Psoas muscle (tissue), 8 donors: ENCODE measurements around the gene FCMR. TPM values are rescaled to one million over a fixed set of nuclear protein-coding genes. Genes with fewer than 3 reads are reported as not detected.
"Not testable (repeated sequence)": the region's sequence is repeated elsewhere in the genome, so short reads cannot be mapped to it uniquely, and the experiment has no call there.

Experiments used
- ATAC-seq, 4 donors: fragments of 200-7000 bp; cut with Tn5 transposase; one replicate each; pipeline ENCODE4 v1.9.1; 2020; ENCODE audit warnings: moderate library complexity in 3 of 4, mild to moderate bottlenecking in 2 of 4
- DNase-seq, 2 donors: peaks; one replicate each; pipeline ENCODE4 v3.0.0-alpha.2; 2020
- H3K27ac ChIP-seq: fragments of 200-600 bp; one replicate; pipeline ENCODE4 v1.8.0; 2022
- H3K27me3 ChIP-seq, 3 donors: fragments of 200-600 bp in 1 of 3; one replicate each; pipeline versions ENCODE4 v1.6.1 to v1.8.0; 2013 to 2022; ENCODE audit warnings: low read length in 2 of 3, mild to moderate bottlenecking in 2 of 3, moderate library complexity in 1 of 3; ENCODE audit not compliant: insufficient read depth in 3 of 3
- H3K36me3 ChIP-seq, 2 donors: fragments of 200-600 bp in 1 of 2; one replicate each; pipeline versions ENCODE4 v1.6.1 to v1.8.0; 2013 to 2022; ENCODE audit warnings: low read depth in 1 of 2, mild to moderate bottlenecking in 1 of 2, moderate library complexity in 1 of 2; ENCODE audit not compliant: insufficient read depth in 1 of 2
- H3K4me1 ChIP-seq: fragments of 200-600 bp; one replicate; pipeline ENCODE4 v1.8.0; 2022
- H3K4me3 ChIP-seq: fragments of 200-600 bp; one replicate; pipeline ENCODE4 v1.8.0; 2022; ENCODE audit warnings: mild to moderate bottlenecking
- H3K9me3 ChIP-seq: fragments of 200-600 bp; one replicate; pipeline ENCODE4 v1.8.0; 2022
- CTCF ChIP-seq: fragments of 200-600 bp; IDR thresholded peaks from one replicate; pipeline ENCODE4 v1.8.0; 2022; ENCODE audit warnings: antibody characterized with exemption
- WGBS, 3 donors: extraction: QIAGEN DNeasy Blood & Tissue Kit; methylation state at CpG; one replicate each; pipeline versions ENCODE4 v1.1.6 to v1.1.7; 2013; 5-methylcytosine and 5-hydroxymethylcytosine counted together
- intact Hi-C, 2 donors: fragments of 100-400 bp; cut with DNase I; formaldehyde crosslinking; loops; one replicate each; pipeline versions ENCODE4 v1.11.0 to v1.14.2; 2022
- polyA plus RNA-seq, 3 donors: library from polyadenylated mRNA; stranded (reverse); fragments of 200-250 nt; gene quantifications; one replicate each; pipeline ENCODE4 v1.2.3, GENCODE V29; 2013
- total RNA-seq, 4 donors: library from RNA; stranded (reverse); fragmentation: NEBNext Ultra II Directional in 2 of 4; extraction: Animal tissue kit (Norgen Biotek cat#: 25700) in 2 of 4; gene quantifications; one replicate each; pipeline versions ENCODE4 v1.2.1 to v1.2.4, GENCODE V29; 2021 to 2023
- donor health status: healthy with polysubstance abuse.
- donor health status: DM: no; HTN: no; CAD: no; lungs with moderate emphysema.
- donor health status: Bipolar disorder and iron deficiency.
- donor health status: healthy.
- donor health status: DM: yes; HTN: yes; CAD: no.
- donor health status: DM: no; HTN: no; CAD: no.
- donor health status: DM: no; HTN: no; CAD: no.
- donor health status: DM: yes; HTN: yes; CAD: no.

FCMR gene
- total and polyA plus RNA-seq, 7 donors: 1.0 to 29.5 (median 4.4) TPM

- ATAC-seq (no peak), DNase-seq (no peak)
- H3K4me3 ChIP-seq: no peak overlapping the region
- WGBS, 3 donors: 75 to 76% (median 76%) methylated on average over 3 of the region's 3 CpGs
- intact Hi-C loops: no loop called here
- H3K9me3 ChIP-seq: peaks cover 3% of the 10 kb centered on the region
- H3K27me3 ChIP-seq: no peaks in the 10 kb centered on the region
- no peak overlapping the region for H3K27ac ChIP-seq
- H3K36me3 ChIP-seq: no peaks in the 10 kb centered on the region
- no peaks in the 10 kb centered on the region for H3K4me1 ChIP-seq
- no peak for TF ChIP-seq CTCF
Measured at GRCh38 chr1:206854401-206855129, 67.2 kb downstream of the FCMR start.

- DNase-seq, H3K4me1 ChIP-seq, H3K9me3 ChIP-seq, H3K27me3 ChIP-seq, ATAC-seq, intact Hi-C loops, H3K4me3 ChIP-seq, H3K27ac ChIP-seq, H3K36me3 ChIP-seq: not testable (repeated sequence)
Measured at GRCh38 chr1:206853696-206854095, 68.0 kb downstream of the FCMR start.

Other genes with a start within 250 kb of the FCMR start
- gene MAPKAPK2, start 237.0 kb downstream of the FCMR start, total RNA-seq: 100 to 1,000 TPM in 3 of 4 donors, 10 to 100 TPM in 1; 89.4 to 198 (median 167) TPM
- gene MAPKAPK2, start 237.0 kb downstream of the FCMR start, polyA plus RNA-seq: 100 to 1,000 TPM; 108 to 191 (median 112) TPM
- not detected for gene IL19, start 151.2 kb downstream of the FCMR start, total RNA-seq
- gene IL19, start 151.2 kb downstream of the FCMR start, polyA plus RNA-seq: not detected
- under 1 TPM in 3 of 4 donors, not detected in 1; 0.32 to 0.44 (median 0.44) TPM for gene IL10, start 149.4 kb downstream of the FCMR start, total RNA-seq
- gene IL10, start 149.4 kb downstream of the FCMR start, polyA plus RNA-seq: under 1 TPM; 0.20 to 0.82 (median 0.22) TPM
- gene IL20, start 56.3 kb downstream of the FCMR start, total RNA-seq: 1 to 10 TPM in 1 of 4 donors, not detected in 3; 1.2 TPM
- not detected for gene IL20, start 56.3 kb downstream of the FCMR start, polyA plus RNA-seq
- gene IL24, start 24.5 kb downstream of the FCMR start, total RNA-seq: 10 to 100 TPM in 1 of 4 donors, under 1 TPM in 1, not detected in 2; 0.23 to 20.3 TPM
- 1 to 10 TPM in 1 of 3 donors, under 1 TPM in 2; 0.05 to 1.7 (median 0.20) TPM for gene IL24, start 24.5 kb downstream of the FCMR start, polyA plus RNA-seq
- gene PIGR, start 24.5 kb upstream of the FCMR start, total RNA-seq: under 1 TPM; 0.42 to 0.50 (median 0.49) TPM
- gene PIGR, start 24.5 kb upstream of the FCMR start, polyA plus RNA-seq: under 1 TPM; 0.06 to 0.64 (median 0.16) TPM
- not detected for gene FCAMR, start 48.5 kb upstream of the FCMR start, total RNA-seq
- gene FCAMR, start 48.5 kb upstream of the FCMR start, polyA plus RNA-seq: not detected
- gene C1orf116, start 110.8 kb upstream of the FCMR start, total RNA-seq: 1 to 10 TPM in 1 of 4 donors, under 1 TPM in 3; 0.12 to 1.4 (median 0.35) TPM
- gene C1orf116, start 110.8 kb upstream of the FCMR start, polyA plus RNA-seq: under 1 TPM; 0.14 to 0.49 (median 0.35) TPM
- 1 to 10 TPM; 3.9 to 7.0 (median 6.0) TPM for gene YOD1, start 129.3 kb upstream of the FCMR start, total RNA-seq
- gene YOD1, start 129.3 kb upstream of the FCMR start, polyA plus RNA-seq: 1 to 10 TPM; 4.4 to 5.6 (median 5.4) TPM
- gene PFKFB2, start 131.3 kb upstream of the FCMR start, total RNA-seq: 100 to 1,000 TPM in 1 of 4 donors, 10 to 100 TPM in 3; 36.0 to 149 (median 46.4) TPM
- 10 to 100 TPM in 2 of 3 donors, 1 to 10 TPM in 1; 3.9 to 32.9 (median 15.4) TPM for gene PFKFB2, start 131.3 kb upstream of the FCMR start, polyA plus RNA-seq
- under 1 TPM in 3 of 4 donors, not detected in 1; 0.25 to 0.48 (median 0.27) TPM for gene C4BPB, start 166.9 kb upstream of the FCMR start, total RNA-seq
- gene C4BPB, start 166.9 kb upstream of the FCMR start, polyA plus RNA-seq: under 1 TPM in 2 of 3 donors, not detected in 1; 0.08 to 0.12 TPM
- gene C4BPA, start 182.3 kb upstream of the FCMR start, total RNA-seq: under 1 TPM in 1 of 4 donors, not detected in 3; 0.15 TPM
- not detected for gene C4BPA, start 182.3 kb upstream of the FCMR start, polyA plus RNA-seq